ENCODE data around the gene KMO.

KMO gene

DNA sequence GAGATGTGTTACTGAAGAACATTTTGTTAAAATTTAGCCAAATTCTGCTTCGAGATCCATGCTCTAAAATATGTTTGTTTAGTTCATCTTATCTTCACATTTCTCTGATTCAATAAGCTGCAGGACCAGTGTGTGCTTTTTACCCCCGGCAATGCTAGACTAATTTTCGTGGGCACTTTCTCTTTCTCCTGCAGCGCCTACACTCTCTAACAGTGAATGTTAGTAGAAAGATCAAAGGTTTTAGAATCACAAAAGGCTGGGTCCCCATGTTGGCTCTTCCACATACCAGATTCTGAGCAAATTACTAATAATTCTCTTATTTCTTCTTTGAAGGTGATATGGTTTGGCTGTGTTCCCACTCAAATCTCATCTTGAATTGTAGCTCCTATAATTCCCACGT, 99.5 kb downstream of the KMO start:
- peak in 1 of 2 donors; percentile 43 for ATAC-seq

DNA sequence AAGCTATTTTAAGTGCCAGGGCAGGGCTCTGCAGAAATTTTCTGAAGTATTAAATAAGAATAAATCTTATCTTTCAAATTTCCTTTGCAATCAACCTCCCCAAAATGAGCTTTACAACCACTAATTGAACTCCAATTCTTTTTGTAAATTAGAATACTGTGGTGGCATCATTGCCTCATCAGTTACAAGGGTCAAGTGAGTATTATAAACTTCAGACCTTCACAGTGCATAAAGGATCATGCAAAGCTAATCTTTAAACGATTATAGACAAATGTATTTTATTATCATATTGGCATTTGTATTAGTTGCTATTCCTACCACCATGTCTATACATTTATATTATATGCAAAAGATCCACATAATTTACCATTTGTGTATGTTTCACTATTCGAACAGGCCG, 100.8 kb downstream of the KMO start:
- no peak for ATAC-seq

DNA sequence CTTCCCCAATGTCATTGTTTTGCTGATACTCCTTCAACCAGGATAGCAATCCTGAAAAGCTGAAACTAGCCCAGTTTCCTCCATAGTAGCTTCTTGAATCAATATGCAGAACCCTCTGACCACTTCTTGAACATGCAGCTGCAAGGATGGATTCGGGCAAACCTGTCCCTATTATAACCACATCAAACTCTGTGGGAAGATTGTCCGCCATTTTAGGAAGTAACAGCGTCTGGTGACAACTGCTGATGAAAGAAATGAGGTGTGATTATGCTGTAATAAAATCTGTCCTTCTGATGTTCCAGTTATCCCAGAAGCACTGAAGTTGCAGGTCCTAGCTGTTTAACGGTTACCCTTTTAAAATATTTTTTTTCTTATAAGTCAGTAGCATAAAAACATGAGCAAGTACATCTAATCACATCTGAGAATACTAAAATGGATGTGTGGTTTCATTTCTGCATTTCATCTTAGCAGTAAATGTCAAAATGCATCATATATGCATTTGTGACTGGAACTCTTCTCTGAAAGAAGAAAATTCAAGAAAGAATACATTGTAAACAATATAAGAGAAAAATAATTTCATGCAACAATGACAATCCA, 103.5 kb downstream of the KMO start:
- no peak for ATAC-seq

DNA sequence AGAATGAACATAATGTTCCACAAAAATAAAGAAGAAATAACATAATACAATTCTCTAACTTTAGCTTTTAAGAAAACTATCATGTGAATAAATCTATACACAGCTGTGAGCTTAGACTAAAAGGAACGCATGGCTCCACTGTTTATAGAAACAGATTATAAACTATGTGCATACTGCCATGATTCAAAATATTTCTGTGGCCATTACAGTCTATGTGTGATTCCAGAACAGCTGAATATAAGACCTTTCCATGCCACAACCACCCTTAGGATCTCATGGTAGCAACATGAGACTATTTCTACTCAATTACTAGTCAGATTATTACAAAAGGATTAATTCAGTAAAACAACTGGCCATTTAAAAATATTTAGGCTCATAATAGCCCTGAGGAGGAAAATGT, 104.1 kb downstream of the KMO start:
- ATAC-seq: no peak

GRCh38 chr1:241637046-241637590, 104.9 kb downstream of the KMO start:
- no peak for ATAC-seq

DNA sequence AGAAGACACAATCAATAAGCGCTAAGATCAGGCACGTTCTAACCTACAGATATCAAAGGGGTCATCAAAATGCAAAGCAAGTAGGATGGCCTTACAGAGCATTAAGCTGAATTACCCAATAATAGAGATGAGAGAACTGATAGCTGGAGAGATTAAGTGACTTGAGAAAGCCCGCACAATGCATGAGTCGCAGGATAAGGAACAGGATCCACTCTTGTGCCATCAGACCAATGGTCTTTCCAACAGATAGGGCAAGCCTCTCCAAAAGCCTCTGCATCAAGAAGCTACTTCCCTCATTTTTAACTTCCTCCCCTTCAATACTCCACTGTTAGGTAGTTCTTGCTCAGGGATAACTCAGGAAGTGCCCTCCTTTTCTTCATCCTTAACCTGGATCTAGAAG, 105.4 kb downstream of the KMO start:
- no peak for ATAC-seq

DNA sequence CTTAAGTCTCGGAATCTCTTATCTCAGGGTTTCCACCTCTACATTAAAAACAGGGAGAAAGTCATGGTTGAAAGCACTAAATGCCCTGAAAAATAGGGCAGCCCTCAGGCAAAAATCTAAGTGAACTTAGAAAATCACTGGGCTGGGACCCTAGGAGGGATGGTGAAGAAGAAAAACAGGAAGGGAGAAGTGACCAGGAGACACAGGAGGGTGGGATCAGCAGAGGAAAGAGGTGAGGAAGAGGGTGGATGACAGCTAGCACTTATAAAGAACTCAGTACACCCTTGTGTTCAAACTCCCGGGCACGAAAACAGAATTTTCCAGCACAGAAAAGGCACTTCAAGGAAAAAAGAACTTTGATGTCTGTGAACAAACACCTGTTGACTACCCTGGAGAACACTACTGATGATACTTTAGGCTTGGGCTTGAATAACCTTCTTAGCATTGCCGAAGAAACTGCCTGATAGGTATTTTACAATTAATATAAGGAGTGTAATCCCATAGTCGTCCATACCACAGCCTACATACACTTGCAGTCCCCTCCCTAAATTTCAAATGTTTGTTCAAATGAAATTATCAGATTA, 106.0 kb downstream of the KMO start:
- no peak for ATAC-seq

- ATAC-seq: no peak
These were observed 106.9 kb downstream of the KMO start for GRCh38 chr1:241638909-241639622.

- ATAC-seq: peak; percentile 37 to 47
These were observed 107.5 kb downstream of the KMO start for GRCh38 chr1:241639623-241640148.

DNA sequence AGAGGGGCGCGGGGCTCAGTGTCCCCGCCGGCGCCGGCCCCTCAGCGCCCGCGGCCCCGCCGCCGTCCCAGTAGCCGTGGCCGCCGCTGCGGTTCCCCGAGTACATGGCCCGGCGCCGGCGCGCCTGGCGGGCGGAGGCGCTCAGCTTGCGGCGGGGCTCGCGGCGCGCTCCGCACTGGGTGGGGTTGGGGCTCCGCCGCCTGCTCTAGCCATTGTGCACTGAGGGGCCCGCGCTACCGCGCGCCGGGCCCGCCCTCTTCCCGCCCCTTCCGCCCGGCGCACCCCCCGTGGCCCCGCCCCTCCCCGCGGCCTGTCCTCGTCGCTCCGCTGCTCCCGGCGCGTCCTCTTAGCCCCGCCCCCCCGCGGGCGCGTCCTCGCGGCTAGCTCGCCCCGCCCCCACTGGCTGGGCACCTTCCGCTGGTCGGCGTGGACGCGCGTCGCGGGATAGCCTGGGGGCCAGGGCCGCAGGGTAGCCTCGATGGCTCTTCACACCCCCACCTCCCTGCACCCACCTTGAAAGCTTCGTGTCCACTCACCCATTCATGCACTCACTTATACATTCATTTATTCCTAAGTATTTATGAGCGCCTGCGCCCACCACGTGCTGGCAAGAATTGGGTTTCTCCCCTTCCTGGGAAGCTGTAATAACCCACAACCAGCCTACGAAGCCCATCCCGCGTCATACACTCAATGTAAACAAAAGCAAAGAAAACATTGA, 108.1 kb downstream of the KMO start, which contains the start of the genes CHML and OPN3:
Gene CHML, minus strand, starts transcription at position 221 of the 718 bp plus-strand sequence. CDS start 4,603 bp downstream, outside the sequence.
Gene OPN3, minus strand, starts transcription at position 221 of the 718 bp plus-strand sequence. Its CDS starts 115 bp downstream, at position 106.
- ATAC-seq: peak; percentile 97 to 98

- no peak for ATAC-seq
These were observed 108.9 kb downstream of the KMO start for GRCh38 chr1:241640867-241641622.

DNA sequence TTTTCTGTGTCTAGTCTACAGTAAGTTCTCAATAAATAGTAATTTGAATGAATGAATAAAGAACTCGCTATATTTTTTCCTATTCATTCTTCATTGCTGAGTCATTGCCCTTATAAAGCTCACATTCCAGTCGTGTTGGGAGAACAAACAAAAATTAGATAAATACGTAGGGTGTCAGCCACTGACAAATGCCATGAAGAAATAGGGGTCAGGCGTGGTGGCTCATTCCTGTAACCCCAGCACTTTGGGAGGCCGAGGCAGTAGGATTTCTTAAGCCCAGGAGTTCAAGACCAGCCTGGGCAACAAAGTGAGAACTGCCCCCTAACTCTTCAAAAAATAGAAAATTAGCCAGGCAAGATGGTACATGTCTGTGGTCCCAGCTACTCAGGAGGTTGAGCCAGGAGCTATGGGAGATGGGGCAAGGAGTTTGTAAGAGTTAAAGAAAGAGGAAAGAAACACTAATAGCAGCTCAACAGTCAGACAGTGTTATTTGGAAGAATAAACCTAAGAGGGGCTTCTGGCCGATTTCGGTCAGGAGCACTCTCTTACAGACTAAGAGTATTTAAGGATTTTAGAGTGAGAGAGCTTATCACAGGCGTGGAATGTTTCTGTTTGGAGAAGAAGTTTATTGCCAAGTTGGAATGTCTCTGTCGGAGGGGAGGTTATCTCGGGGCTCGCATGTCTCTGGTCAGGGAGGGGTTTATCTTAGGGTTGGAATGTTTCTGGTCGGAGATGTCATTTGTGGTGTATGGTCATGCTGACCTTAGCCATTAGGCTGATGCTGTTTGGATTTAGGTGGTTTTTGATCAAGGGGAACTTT, 109.8 kb downstream of the KMO start:
- ATAC-seq: no peak

DNA sequence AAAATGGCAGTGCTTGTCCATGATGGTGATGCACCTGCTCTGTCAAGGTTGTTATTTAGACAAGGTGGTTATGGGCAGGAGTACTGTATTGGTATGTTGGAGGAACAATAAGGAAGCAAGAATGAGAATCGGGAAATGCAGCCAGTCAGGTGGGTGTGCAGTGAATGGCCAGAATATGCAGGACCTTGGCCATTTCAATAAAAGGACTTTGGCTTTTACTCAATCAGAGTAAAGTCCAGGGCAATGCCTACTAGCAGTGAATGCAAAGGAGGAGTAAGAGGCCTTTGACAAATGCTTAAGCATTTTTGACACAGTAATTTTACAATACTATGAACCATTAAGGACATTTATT, 110.4 kb downstream of the KMO start:
- no peak for ATAC-seq

GRCh38 chr1:241644259-241644658, 112.1 kb downstream of the KMO start:
- no peak for ATAC-seq

DNA sequence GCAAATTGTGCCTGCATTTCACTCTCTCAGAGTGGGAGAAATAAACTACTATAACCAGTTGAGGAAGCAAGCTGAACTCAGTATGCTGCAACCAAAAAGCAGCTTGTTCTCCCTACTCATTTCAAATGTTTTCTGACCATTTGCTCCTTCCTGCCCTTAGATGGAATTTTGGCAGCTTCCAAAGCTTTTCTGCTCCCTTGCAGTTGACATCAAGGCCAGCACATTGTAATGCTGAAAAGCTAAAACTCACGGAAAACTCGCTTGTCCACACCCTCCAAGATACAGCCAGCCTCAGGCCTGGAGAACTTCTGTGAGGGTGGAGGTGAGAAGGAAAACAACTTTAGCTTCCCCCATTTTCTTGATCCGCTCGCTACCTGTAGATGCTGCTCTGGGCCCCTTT, 113.0 kb downstream of the KMO start:
- ATAC-seq: no peak
